ENCODE results near the gene KATNB1.

DNA sequence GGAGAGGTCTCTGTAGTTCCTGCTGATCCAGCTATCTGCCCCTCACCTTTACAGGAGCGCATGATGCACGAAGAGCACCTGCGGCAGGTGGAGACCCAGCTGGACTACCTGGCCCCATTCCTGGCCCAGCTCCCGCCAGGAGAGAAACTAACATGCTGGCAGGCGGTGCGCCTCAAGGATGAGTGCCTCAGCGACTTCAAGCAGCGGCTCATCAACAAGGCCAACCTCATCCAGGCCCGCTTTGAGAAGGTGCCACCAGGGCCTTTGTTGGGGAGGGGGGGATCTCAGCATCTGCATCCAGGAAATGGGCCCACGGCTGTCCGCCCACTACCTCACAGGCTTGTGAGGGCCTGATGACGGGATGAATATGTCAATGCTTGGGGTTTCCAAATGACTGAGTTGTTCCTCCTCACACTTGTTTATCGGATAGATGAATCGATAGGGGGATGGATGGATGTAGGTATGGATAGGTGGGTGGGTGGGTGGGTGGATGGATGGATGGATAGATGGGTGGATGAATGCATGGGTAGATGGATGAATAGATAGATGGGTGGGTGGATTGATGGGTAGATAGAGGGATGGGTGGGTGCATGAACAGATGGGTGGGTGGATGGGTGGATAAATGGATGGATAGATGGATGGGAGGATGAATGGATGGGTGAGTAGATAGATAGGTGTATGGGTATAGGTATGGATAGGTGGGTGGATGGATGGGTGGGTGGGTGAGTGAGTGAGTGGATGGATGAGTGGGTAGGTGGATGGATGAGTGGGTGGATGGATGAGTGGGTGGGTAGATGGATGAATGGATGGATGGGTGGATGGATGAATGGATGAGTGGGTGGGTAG lies 7.0 kb upstream of the KATNB1 start:
- TF ChIP-seq ISL1 (CRISPR knock-in tag; IDR thresholded peaks at IDR 0.05) = no peak
- TF ChIP-seq TOX (CRISPR knock-in tag; IDR thresholded peaks at IDR 0.05; ENCODE audit: borderline replicate concordance) = no peak
